Activated gamma-delta T cell treated with anti-CD3 and anti-CD28 coated beads, Interleukin-2, amount 50 U/mL, for 16 hours (primary cell): ENCODE measurements around the gene CLEC4E.
"Not testable (repeated sequence)": the region's sequence is repeated elsewhere in the genome, so short reads cannot be mapped to it uniquely, and the experiment has no call there.

Experiments used
- DNase-seq: peaks from one replicate; pipeline ENCODE4 v3.0.0-alpha.2; 2020; ENCODE audit warnings: low read depth

The CLEC4E gene

DNA sequence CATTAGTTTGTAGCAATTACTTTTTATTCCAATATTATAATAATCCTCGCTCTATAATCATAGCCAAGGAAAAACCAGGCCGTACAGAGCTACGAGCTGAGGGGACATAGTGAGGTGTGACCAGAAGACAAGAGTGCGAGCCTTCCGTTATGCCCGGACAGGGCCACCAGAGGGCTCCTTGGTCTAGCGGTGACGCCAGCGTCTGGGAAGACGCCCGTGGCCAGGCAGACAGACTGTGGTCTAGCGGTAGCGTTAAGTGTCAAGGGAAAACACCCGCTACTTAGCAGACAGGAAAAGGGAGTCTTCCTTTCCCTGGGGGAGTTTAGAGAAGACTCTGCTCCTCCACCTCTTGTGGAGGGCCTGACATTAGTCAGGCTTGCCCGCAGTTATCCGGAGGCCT, 2.9 kb downstream of the CLEC4E start:
- DNase-seq, result not testable (repeated sequence)

DNA sequence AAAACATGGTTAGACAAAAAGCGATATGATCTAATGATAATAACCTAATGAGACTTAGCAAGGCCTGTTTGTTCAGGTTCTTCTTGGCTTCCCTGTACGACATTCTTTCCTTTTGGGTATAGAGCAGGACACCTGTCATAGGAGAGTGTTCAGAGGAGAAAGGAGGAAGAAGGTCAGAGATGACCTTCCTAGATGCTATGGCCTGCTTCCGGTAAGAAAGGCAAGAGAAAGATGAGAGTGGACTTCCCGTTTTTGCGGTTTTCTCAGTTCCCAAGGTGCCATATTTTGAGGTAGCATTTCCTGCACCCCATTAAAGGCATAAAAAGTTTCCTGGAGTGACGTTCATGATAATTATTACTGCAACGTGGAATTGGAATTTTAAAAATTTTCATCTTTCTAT, 8.7 kb downstream of the CLEC4E start:
- DNase-seq, result no peak

- DNase-seq, result no peak
Observed at GRCh38 chr12:8527250-8528130, 13.2 kb downstream of the CLEC4E start.

GRCh38 chr12:8519171-8519570, 21.5 kb downstream of the CLEC4E start:
- DNase-seq, result no peak

DNA sequence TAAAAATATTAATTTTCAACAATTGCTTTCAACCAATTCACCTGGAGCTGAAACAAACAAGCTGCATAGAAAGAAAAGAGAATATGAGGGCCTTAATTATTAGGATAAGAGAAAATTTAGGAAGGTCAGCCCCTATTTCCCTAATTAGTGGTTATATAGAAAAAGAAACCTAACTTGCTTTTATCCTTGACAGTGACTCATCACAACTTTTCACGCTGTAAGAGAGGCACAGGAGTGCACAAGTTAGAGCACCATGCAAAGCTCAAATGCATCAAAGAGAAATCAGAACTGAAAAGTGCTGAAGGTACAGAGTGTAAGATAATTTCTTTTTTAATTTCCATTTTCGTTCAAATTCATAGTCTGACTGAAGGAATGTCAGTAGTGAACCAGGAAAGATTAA, 22.7 kb downstream of the CLEC4E start:
- DNase-seq, result no peak

DNA sequence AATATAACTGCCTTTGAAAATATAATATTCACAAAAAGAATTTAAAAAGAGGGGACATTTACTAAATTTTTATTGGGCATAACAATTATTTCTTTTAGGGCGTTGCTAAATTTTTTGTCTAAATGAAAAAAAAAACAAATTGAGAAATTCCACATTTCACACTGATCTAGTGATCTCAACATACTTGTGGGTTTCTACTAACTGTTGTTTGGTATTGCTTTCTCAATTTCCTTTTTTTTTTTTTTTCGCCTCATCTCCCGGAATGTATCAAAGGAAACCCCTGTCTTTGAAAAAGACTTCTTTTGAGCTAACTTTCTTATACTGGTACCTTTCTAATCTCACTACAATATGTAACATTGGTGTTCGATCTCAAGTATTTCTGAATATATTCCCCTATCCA, 27.4 kb downstream of the CLEC4E start, which contains the start of gene CLEC4D:
Gene CLEC4D (plus strand): TSS at position 248 of the 400 bp plus-strand sequence. CDS start 230 bp downstream, outside the sequence.
- no peak for DNase-seq

DNA sequence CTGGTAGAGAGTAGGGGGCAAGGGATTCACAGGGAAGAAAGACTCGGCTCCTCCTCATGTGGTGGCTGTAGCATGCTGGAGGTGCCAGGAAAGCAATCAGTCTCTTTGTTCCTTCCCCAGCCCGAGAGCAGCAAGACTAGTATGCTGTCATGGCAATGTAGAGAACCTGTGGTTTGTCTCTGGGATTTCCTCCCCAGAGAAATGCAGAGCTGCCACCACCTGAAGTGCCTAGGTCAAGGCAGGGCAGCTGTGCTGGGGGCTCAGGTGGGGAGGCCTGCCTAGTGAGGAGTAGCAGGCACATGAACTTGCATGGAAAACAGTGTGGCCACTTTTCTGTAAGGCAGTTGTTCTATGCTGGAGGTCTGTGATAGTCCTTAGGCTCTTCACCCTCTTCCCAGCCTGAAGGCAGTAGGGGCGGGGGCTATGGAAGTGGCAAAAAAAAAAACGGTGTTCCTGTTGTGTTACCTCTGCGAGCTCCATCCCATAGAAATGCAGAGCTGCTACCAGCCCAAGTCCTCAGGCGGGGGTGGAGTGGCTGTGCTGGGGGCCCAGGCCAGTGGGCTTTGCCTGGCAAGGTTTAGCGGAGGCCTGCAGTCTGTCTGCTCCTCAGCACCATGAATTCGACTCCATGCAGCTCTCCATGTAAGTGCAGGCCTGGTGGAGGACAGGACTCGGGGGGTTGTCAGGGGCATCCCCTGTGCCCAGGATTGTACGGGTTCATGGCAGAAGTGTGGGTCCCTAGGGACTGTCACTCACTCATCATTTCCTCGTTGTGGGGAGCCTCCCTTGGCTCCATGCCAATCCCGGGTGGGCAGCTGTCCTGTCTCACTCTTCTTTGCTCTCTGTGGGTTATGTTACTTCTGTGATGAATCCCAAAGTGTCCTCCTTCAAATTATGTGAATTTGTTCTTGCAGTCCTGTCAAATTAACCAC, 31.5 kb downstream of the CLEC4E start:
- DNase-seq, result no peak

DNA sequence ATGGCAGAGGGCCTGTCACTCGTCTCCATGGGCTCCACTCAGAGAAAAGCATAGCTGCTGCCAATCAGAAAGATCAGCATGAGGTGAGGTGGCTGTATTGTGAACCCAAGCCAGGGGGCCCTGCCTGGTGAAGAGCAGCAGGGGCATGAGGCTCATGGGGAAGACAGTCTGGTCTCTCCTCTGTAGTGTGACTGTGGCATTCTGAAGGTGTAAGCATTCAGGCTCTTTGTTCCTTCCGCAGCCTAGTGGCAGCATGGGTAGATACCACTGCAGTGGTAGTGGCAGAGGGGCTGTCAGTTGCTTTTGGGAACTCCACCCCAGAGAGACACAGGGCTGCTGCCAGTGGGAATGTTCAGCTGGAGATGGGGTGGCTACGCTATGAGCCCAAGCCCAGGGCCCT, 32.5 kb downstream of the CLEC4E start:
- no peak for DNase-seq

DNA sequence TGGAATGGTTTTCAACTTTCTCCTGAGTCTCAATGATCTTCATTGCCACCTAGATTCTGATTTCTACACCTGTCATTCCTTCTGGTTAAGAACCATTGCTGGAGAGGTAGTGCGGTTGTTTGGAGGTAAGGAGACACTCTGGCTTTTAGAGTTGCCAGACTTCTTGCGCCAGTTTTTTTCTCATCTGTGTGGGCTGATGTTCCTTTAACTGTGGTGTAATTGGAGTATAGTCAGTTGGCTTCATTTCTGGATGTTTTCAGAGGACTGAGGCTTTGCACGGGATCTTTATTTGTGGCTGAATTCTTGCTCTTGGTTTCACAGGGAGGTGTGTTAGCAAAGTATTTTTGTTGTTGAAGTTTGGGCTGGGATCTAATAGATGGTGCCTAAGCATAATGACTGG, 33.1 kb downstream of the CLEC4E start:
- no peak for DNase-seq

DNA sequence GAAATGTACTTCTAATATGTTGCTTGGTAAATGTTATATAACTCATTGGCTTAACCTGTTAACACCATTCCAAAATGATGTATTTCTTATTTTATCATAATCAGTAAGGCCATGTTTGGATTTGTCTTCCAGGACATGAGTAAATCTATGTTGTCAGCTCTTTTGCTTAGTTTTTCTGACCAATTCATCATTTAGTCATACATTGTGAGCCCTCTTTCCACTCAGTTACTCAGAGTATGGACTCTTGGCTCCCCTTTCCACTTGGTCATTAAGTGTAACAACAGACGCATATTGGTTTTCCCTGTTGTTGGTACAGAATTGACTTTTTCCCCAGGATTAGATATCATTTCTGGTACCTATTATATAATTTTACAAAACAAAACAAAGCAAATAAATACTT, 36.4 kb downstream of the CLEC4E start:
- no peak for DNase-seq

GRCh38 chr12:8501720-8502119, 39.0 kb downstream of the CLEC4E start:
- DNase-seq, result no peak

DNA sequence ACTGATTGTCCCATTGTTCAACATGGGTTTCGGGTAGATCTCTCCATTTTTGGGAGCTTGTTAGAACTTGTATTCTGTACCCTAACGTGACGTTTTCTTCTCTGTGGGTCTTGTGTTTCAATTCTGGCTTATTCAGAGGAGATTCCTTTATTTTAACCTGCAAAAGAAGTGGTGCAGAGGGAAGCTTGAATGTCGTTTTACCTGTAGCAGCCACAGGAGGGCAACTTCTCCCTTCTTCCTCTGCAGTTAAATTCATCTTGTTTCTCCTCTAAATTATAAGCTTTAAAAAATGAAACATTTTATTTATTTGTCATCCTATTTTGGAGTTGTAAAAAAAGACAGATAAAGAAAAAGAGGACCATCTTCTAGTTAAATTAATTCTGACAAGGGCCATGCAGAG, 41.1 kb downstream of the CLEC4E start:
- no peak for DNase-seq

GRCh38 chr12:8496074-8496473, 44.6 kb downstream of the CLEC4E start:
- not testable (repeated sequence) for DNase-seq

- not testable (repeated sequence) for DNase-seq
Observed at GRCh38 chr12:8495671-8496070, 45.0 kb downstream of the CLEC4E start.

DNA sequence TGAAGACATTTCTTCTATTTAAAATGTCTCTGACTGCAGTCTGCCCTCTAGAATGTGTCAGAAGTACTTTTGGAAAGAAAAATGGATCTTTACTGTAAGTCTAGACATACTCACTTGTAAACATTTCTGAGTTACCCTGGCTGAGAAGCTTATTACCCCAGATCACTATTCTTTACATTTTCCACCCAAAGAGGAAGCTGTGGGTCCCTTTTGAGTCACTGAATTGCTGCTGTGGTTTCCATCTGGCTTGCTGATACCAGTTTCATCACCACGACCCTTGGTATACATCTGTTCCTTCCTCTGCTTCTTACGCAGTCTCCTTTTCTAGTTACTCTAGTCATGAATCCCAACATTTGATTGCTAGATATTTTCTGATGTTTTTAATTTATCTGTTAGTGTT, 47.6 kb downstream of the CLEC4E start:
- peak; percentile 21 for DNase-seq

DNA sequence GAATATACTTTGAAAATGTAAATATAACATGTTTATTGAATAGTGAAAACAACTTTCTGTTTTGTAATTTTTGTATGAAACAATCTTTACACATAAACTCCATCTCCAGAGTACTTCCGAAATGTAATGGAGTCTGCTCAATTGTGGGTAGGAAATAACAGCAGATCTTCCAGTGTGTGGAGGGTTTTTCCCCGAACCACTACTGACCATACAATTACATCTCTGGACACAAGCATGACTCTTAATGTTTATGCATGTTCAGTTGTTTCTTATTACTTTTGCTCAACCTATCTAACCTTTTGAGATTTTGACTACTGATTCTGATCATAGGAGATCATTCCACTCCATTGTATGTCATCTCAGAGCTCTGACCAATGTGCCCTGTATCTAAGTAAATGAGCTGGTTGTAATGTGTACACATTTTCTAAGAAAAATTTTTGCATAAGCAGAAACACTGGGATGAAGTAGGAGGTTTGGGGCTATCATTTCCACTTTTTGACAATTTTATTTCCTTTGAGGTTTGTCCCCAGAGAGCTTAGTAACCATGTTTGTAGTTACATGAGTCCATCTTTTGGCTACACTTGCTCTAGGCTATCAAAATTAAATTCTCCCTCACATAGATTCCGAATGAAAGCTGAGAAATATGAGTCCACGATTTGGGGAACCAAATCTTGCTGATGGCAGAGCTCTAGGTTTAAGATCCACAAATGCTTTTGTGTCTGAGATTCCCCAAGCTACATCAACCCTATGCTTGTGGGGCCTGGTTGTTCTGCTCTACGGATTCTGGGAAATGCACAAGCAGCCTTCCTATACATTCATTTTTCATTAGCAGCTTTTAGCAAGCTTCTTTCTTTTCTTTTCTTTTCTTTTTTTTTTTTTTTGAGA, 48.8 kb downstream of the CLEC4E start:
- DNase-seq, result no peak
